Activated naive CD8-positive, alpha-beta T cell treated with anti-CD3 and anti-CD28 coated beads, Interleukin-2, amount 50 U/mL, for 24 hours (primary cell): Measurements from ENCODE around the gene PRR35.
A peak's percentile ranks its signal among the peaks of the same experiment; 100 is the strongest.

ENCODE experiments used
- ATAC-seq: fragments of 150-1000 bp; cut with Tn5 transposase; one replicate; pipeline ENCODE4 v1.10.0; 2021
- DNase-seq: peaks from one replicate; pipeline ENCODE4 v3.0.0; 2021
- H3K27ac Mint-ChIP-seq: one replicate; pipeline ENCODE4 v1.8.0; 2021; ENCODE audit warnings: mild to moderate bottlenecking, mixed read lengths
- H3K27me3 Mint-ChIP-seq: one replicate; pipeline ENCODE4 v1.8.0; 2021; ENCODE audit warnings: mixed read lengths
- H3K36me3 Mint-ChIP-seq: one replicate; pipeline ENCODE4 v1.8.0; 2021; ENCODE audit warnings: low read depth, mixed read lengths
- H3K4me1 Mint-ChIP-seq: one replicate; pipeline ENCODE4 v1.8.0; 2021; ENCODE audit warnings: mixed read lengths
- H3K4me3 Mint-ChIP-seq: one replicate; pipeline ENCODE4 v1.8.0; 2021; ENCODE audit warnings: mild to moderate bottlenecking, moderate library complexity, mixed read lengths
- H3K9me3 Mint-ChIP-seq: one replicate; pipeline ENCODE4 v1.8.0; 2021; ENCODE audit warnings: mixed read lengths

Gene PRR35

GRCh38 chr16:561957-562938, 2.1 kb downstream of the PRR35 start:
- ATAC-seq (no peak), DNase-seq (no peak)

GRCh38 chr16:563072-563644, 3.0 kb downstream of the PRR35 start:
- Mint-ChIP-seq H3K9me3 (no peaks in the 10 kb centered on the region), H3K4me1 (peaks cover 11% of the 10 kb centered on the region), H3K27ac (no peak overlapping the region), H3K36me3 (no peaks in the 10 kb centered on the region), H3K27me3 (peaks cover 13% of the 10 kb centered on the region), H3K4me3 (no peak overlapping the region)
- ATAC-seq (no peak), DNase-seq (no peak)

More at GRCh38 chr16:561957-562938, 2.1 kb downstream of the PRR35 start:
- Mint-ChIP-seq H3K4me3 (no peak overlapping the region), H3K27me3 (peaks cover 13% of the 10 kb centered on the region), H3K4me1 (peaks cover 11% of the 10 kb centered on the region), H3K9me3 (no peaks in the 10 kb centered on the region), H3K36me3 (no peaks in the 10 kb centered on the region), H3K27ac (no peak overlapping the region)

GRCh38 chr16:564690-565418, 4.7 kb downstream of the PRR35 start:
- no peak for ATAC-seq

GRCh38 chr16:565419-566330, 5.5 kb downstream of the PRR35 start:
- H3K4me1 Mint-ChIP-seq: peaks cover 18% of the 10 kb centered on the region
- H3K36me3 Mint-ChIP-seq: no peaks in the 10 kb centered on the region
- ATAC-seq (no peak), DNase-seq (no peak)
- no peak overlapping the region for H3K27ac Mint-ChIP-seq
- no peaks in the 10 kb centered on the region for H3K9me3 Mint-ChIP-seq
- no peak overlapping the region for H3K4me3 Mint-ChIP-seq
- peaks cover 10% of the 10 kb centered on the region for H3K27me3 Mint-ChIP-seq

More at GRCh38 chr16:564690-565418, 4.7 kb downstream of the PRR35 start:
- DNase-seq: no peak
- no peaks in the 10 kb centered on the region for H3K36me3 Mint-ChIP-seq
- no peaks in the 10 kb centered on the region for H3K9me3 Mint-ChIP-seq
- peaks cover 18% of the 10 kb centered on the region for H3K4me1 Mint-ChIP-seq
- no peak overlapping the region for H3K4me3 Mint-ChIP-seq
- no peak overlapping the region for H3K27ac Mint-ChIP-seq
- H3K27me3 Mint-ChIP-seq: peaks cover 10% of the 10 kb centered on the region

- peak; percentile 59 for DNase-seq
- peaks cover 6% of the 10 kb centered on the region for H3K27me3 Mint-ChIP-seq
- H3K4me1 Mint-ChIP-seq: peaks cover 28% of the 10 kb centered on the region
- peak within 1 kb of the TSS; percentile 4 for H3K4me3 Mint-ChIP-seq
- peak within 1 kb of the TSS; percentile 59 for H3K27ac Mint-ChIP-seq
- H3K36me3 Mint-ChIP-seq: no peaks in the 10 kb centered on the region
- peak; percentile 31 for ATAC-seq
- H3K9me3 Mint-ChIP-seq: no peaks in the 10 kb centered on the region
These were observed 6.5 kb downstream of the PRR35 start, which contains the start of gene NHLRC4 for GRCh38 chr16:566475-567372. Gene NHLRC4 (plus strand): TSS chr16:567005. CDS start chr16:568048, 1,043 bp downstream.

GRCh38 chr16:567373-568256, 7.4 kb downstream of the PRR35 start:
- no peak overlapping the region for H3K4me3 Mint-ChIP-seq
- H3K4me1 Mint-ChIP-seq: peaks cover 30% of the 10 kb centered on the region
- no peaks in the 10 kb centered on the region for H3K36me3 Mint-ChIP-seq
- ATAC-seq: no peak
- DNase-seq: no peak
- H3K27ac Mint-ChIP-seq: peak overlapping the region; percentile 59
- no peaks in the 10 kb centered on the region for H3K9me3 Mint-ChIP-seq
- peaks cover 1% of the 10 kb centered on the region for H3K27me3 Mint-ChIP-seq

GRCh38 chr16:568401-569258, 8.4 kb downstream of the PRR35 start:
- peak overlapping the region; percentile 87 for H3K27ac Mint-ChIP-seq
- H3K9me3 Mint-ChIP-seq: no peaks in the 10 kb centered on the region

GRCh38 chr16:569445-570254, 9.5 kb downstream of the PRR35 start, which contains the start of gene PIGQ:
Gene PIGQ (plus strand): TSS chr16:569968. CDS start chr16:574075, 4,107 bp downstream.
- ATAC-seq (peak; percentile 84), DNase-seq (peak; percentile 74)
- Mint-ChIP-seq H3K9me3 (no peaks in the 10 kb centered on the region), H3K4me1 (peaks cover 30% of the 10 kb centered on the region), H3K4me3 (peak within 1 kb of the TSS; percentile 85), H3K36me3 (no peaks in the 10 kb centered on the region), H3K27ac (peak within 1 kb of the TSS; percentile 87), H3K27me3 (no peaks in the 10 kb centered on the region)

More at GRCh38 chr16:568401-569258, 8.4 kb downstream of the PRR35 start:
- Mint-ChIP-seq H3K4me3 (peak overlapping the region; percentile 81), H3K27me3 (no peaks in the 10 kb centered on the region), H3K4me1 (peaks cover 30% of the 10 kb centered on the region), H3K36me3 (no peaks in the 10 kb centered on the region)
- ATAC-seq (no peak), DNase-seq (no peak)

- Mint-ChIP-seq H3K27ac (no peak overlapping the region), H3K4me3 (no peak overlapping the region), H3K9me3 (no peaks in the 10 kb centered on the region), H3K27me3 (no peaks in the 10 kb centered on the region), H3K36me3 (no peaks in the 10 kb centered on the region), H3K4me1 (peaks cover 19% of the 10 kb centered on the region)
- ATAC-seq (no peak), DNase-seq (no peak)
These were observed 12.9 kb downstream of the PRR35 start for GRCh38 chr16:572865-573650.

- Mint-ChIP-seq H3K27ac (no peak overlapping the region), H3K27me3 (no peaks in the 10 kb centered on the region), H3K4me3 (no peak overlapping the region), H3K36me3 (no peaks in the 10 kb centered on the region), H3K4me1 (peaks cover 16% of the 10 kb centered on the region), H3K9me3 (no peaks in the 10 kb centered on the region)
- DNase-seq (no peak), ATAC-seq (no peak)
These were observed 14.0 kb downstream of the PRR35 start for GRCh38 chr16:574021-574760.
